H9 (cell line): Measurements from ENCODE around the gene STX2. TPM values are rescaled to one million over a fixed set of nuclear protein-coding genes. Genes with fewer than 3 reads are reported as not detected.

Experiments used
- DNase-seq: peaks from one replicate; pipeline ENCODE4 v3.0.0-alpha.2; 2017
- H2AFZ ChIP-seq: one replicate; pipeline ENCODE4 v1.6.1; 2013; ENCODE audit warnings: mild to moderate bottlenecking, low read length, control low read depth, moderate library complexity
- H2AK5ac ChIP-seq: 2 replicates; pipeline ENCODE4 v1.6.1; 2013; ENCODE audit warnings: low read length, control low read depth, mixed read lengths; ENCODE audit not compliant: insufficient read length
- H2BK120ac ChIP-seq: one replicate; pipeline ENCODE4 v1.6.1; 2013; ENCODE audit warnings: low read depth, mild to moderate bottlenecking, low read length, control low read depth, inconsistent platforms; ENCODE audit not compliant: poor library complexity, severe bottlenecking
- H2BK12ac ChIP-seq: 2 replicates; pipeline ENCODE4 v1.6.1; 2013; ENCODE audit warnings: low read length, control low read depth, mixed read lengths, low read depth; ENCODE audit not compliant: insufficient read length
- H2BK15ac ChIP-seq: 2 replicates; pipeline ENCODE4 v1.6.1; 2013; ENCODE audit warnings: low read depth, low read length, control low read depth
- H2BK20ac ChIP-seq: one replicate; pipeline ENCODE4 v1.6.1; 2013; ENCODE audit warnings: low read depth, mild to moderate bottlenecking, low read length, control low read depth, inconsistent platforms; ENCODE audit not compliant: poor library complexity, severe bottlenecking
- H2BK5ac ChIP-seq: 2 replicates; pipeline ENCODE4 v1.6.1; 2013; ENCODE audit warnings: low read length, control low read depth, mixed read lengths; ENCODE audit not compliant: insufficient read length
- H3K14ac ChIP-seq: 2 replicates; pipeline ENCODE4 v1.6.1; 2013; ENCODE audit warnings: low read length, control low read depth; ENCODE audit not compliant: insufficient read depth
- H3K18ac ChIP-seq: 2 replicates; pipeline ENCODE4 v1.6.1; 2013; ENCODE audit warnings: low read depth, mild to moderate bottlenecking, mixed read lengths, low read length, control low read depth; ENCODE audit not compliant: insufficient read length
- H3K23ac ChIP-seq: 2 replicates; pipeline ENCODE4 v1.6.1; 2013; ENCODE audit warnings: low read length, control low read depth, mixed read lengths, low read depth; ENCODE audit not compliant: insufficient read length
- H3K23me2 ChIP-seq: 2 replicates; pipeline ENCODE4 v1.6.1; 2013; ENCODE audit warnings: low read depth, mild to moderate bottlenecking, mixed read lengths, low read length, control low read depth; ENCODE audit not compliant: insufficient read length, poor library complexity, severe bottlenecking
- H3K27ac ChIP-seq: 2 replicates; pipeline ENCODE4 v1.5.1; 2013; ENCODE audit warnings: low read length, control low read depth, mixed read lengths, low read depth; ENCODE audit not compliant: insufficient read length
- H3K27me3 ChIP-seq: 2 replicates; pipeline ENCODE4 v1.6.1; 2013; ENCODE audit warnings: low read length, control low read depth, inconsistent platforms; ENCODE audit not compliant: insufficient read depth
- H3K4ac ChIP-seq: 2 replicates; pipeline ENCODE4 v1.6.1; 2013; ENCODE audit warnings: low read depth, mild to moderate bottlenecking, control low read depth, inconsistent platforms, low read length, moderate library complexity
- H3K4me1 ChIP-seq: 2 replicates; pipeline ENCODE4 v1.6.1; 2013; ENCODE audit warnings: low read length, control low read depth, inconsistent platforms; ENCODE audit not compliant: insufficient read depth
- H3K4me2 ChIP-seq: 2 replicates; pipeline ENCODE4 v1.6.1; 2013; ENCODE audit warnings: low read length, control low read depth, mixed read lengths; ENCODE audit not compliant: insufficient read length, insufficient read depth
- H3K56ac ChIP-seq: 2 replicates; pipeline ENCODE4 v1.6.1; 2013; ENCODE audit warnings: low read depth, mild to moderate bottlenecking, mixed read lengths, low read length, control low read depth; ENCODE audit not compliant: insufficient read length
- H3K79me1 ChIP-seq: 2 replicates; pipeline ENCODE4 v1.6.1; 2013; ENCODE audit warnings: low read depth, mild to moderate bottlenecking, moderate library complexity, low read length, control low read depth, inconsistent platforms; ENCODE audit not compliant: insufficient read depth, poor library complexity, severe bottlenecking
- H3K79me2 ChIP-seq: 2 replicates; pipeline ENCODE4 v1.6.1; 2013; ENCODE audit warnings: low read length, control low read depth, inconsistent platforms; ENCODE audit not compliant: insufficient read depth
- H3K9ac ChIP-seq: 2 replicates; pipeline ENCODE4 v1.6.1; 2013; ENCODE audit warnings: low read length, control low read depth, mixed read lengths; ENCODE audit not compliant: insufficient read length; ENCODE audit errors: extremely low read depth
- H3K9me3 ChIP-seq: one replicate; pipeline ENCODE4 v1.6.1; 2013; ENCODE audit warnings: low read depth, low read length, inconsistent platforms; ENCODE audit not compliant: control insufficient read depth
- H3T11ph ChIP-seq: one replicate; pipeline ENCODE4 v1.6.1; 2013; ENCODE audit warnings: mild to moderate bottlenecking, low read length, control low read depth, inconsistent platforms
- H4K20me1 ChIP-seq: one replicate; pipeline ENCODE4 v1.6.1; 2013; ENCODE audit not compliant: control insufficient read depth, insufficient read length, insufficient read depth
- H4K5ac ChIP-seq: 2 replicates; pipeline ENCODE4 v1.6.1; 2013; ENCODE audit warnings: low read depth, mild to moderate bottlenecking, mixed read lengths, low read length, control low read depth; ENCODE audit not compliant: insufficient read length
- H4K8ac ChIP-seq: replicated peaks from 2 replicates; pipeline ENCODE4 v1.6.1; 2013; ENCODE audit warnings: low read length, control low read depth, mixed read lengths, low read depth; ENCODE audit not compliant: insufficient read length
- H4K91ac ChIP-seq: 2 replicates; pipeline ENCODE4 v1.6.1; 2013; ENCODE audit warnings: low read depth, mild to moderate bottlenecking, moderate library complexity, mixed read lengths, low read length, control low read depth; ENCODE audit not compliant: insufficient read length
- H3K27ac Mint-ChIP-seq, 3 experiments: 2 replicates in 2 of 3; 3 replicates in 1 of 3; pipeline ENCODE4 v1.8.0; 2020 to 2021; ENCODE audit warnings: mixed read lengths in 3 of 3, mild to moderate bottlenecking in 1 of 3, moderate library complexity in 1 of 3
- H3K27me3 Mint-ChIP-seq: 2 replicates; pipeline ENCODE4 v1.8.0; 2021; ENCODE audit warnings: low read depth, mild to moderate bottlenecking, moderate library complexity, mixed read lengths
- H3K36me3 Mint-ChIP-seq, 3 experiments: 2 replicates in 2 of 3; 3 replicates in 1 of 3; pipeline ENCODE4 v1.8.0; 2020 to 2021; ENCODE audit warnings: low read depth in 3 of 3, mixed read lengths in 3 of 3; ENCODE audit not compliant: insufficient read depth in 1 of 3
- H3K4me1 Mint-ChIP-seq, 2 experiments: 2 replicates each; pipeline ENCODE4 v1.8.0; 2020; ENCODE audit warnings: mixed read lengths in 2 of 2
- H3K4me3 Mint-ChIP-seq, 2 experiments: 2 replicates in 1 of 2; 3 replicates in 1 of 2; pipeline ENCODE4 v1.8.0; 2020 to 2021; ENCODE audit warnings: mild to moderate bottlenecking in 2 of 2, mixed read lengths in 2 of 2, moderate library complexity in 1 of 2
- H3K9me3 Mint-ChIP-seq, 2 experiments: 2 replicates in 1 of 2; 3 replicates in 1 of 2; pipeline ENCODE4 v1.8.0; 2020; ENCODE audit warnings: mild to moderate bottlenecking in 2 of 2, mixed read lengths in 2 of 2, moderate library complexity in 1 of 2
- CTCF ChIP-seq: fragments of 200-600 bp; sonication (generic); conservative IDR thresholded peaks from 3 replicates; pipeline ENCODE4 v1.8.0; 2021; ENCODE audit warnings: antibody characterized with exemption, mild to moderate bottlenecking
- WGBS: extraction: QIAGEN DNeasy Blood & Tissue Kit; methylation state at CpG from one replicate; pipeline ENCODE4 v1.1.7; 2013; ENCODE audit warnings: missing lambda C conversion rate, low lambda C conversion rate, mixed read lengths; ENCODE audit not compliant: insufficient read length; ENCODE audit errors: extremely low coverage; 5-methylcytosine and 5-hydroxymethylcytosine counted together
- total RNA-seq: library from RNA; stranded (reverse); gene quantifications from 2 replicates; pipeline ENCODE4 v1.2.1, GENCODE V29; 2021

The STX2 gene
- total RNA-seq, 1 experiment from 2014 or later, result 19.4 TPM

GRCh38 chr12:130825771-130826150 lies 13.3 kb downstream of the STX2 start:
- Histone ChIP-seq H2AFZ (no peak overlapping the region), H3K14ac (no peak overlapping the region), H3K27ac (no peak overlapping the region), H2BK15ac (no peak overlapping the region), H4K5ac (no peak overlapping the region), H3K9me3 (no peaks in the 10 kb centered on the region), H3T11ph (no peak overlapping the region), H2BK120ac (no peak overlapping the region), H3K23me2 (no peaks in the 10 kb centered on the region), H4K91ac (no peak overlapping the region), H2AK5ac (no peak overlapping the region), H3K23ac (no peak overlapping the region), H3K4ac (no peak overlapping the region), H3K79me2 (peaks cover 2% of the 10 kb centered on the region; the same call in 1 of the 2 replicates), H3K4me1 (peaks cover 6% of the 10 kb centered on the region; the same call in 1 of the 2 replicates), H3K79me1 (no peaks in the 10 kb centered on the region), H4K20me1 (no peaks in the 10 kb centered on the region), H2BK12ac (no peak overlapping the region), H3K56ac (no peak overlapping the region), H2BK5ac (no peak overlapping the region), H4K8ac (no peak overlapping the region), H3K27me3 (no peaks in the 10 kb centered on the region), H3K4me2 (no peak overlapping the region), H3K9ac (no peak overlapping the region), H2BK20ac (no peak overlapping the region), H3K18ac (no peak overlapping the region)
- DNase-seq, result no peak
- Mint-ChIP-seq H3K4me1 (peaks cover 23 to 27% of the 10 kb centered on the region in 2 experiments), H3K9me3 (peaks cover 0 to 5% of the 10 kb centered on the region in 2 experiments; a peak in 1 of 5 replicates), H3K27ac (peak overlapping the region in 2 of 3 experiments; percentile 75 to 89; a peak in 4 of 7 replicates), H3K4me3 (no peak overlapping the region), H3K36me3 (peaks cover 14 to 33% (median 22%) of the 10 kb centered on the region in 3 experiments), H3K27me3 (no peaks in the 10 kb centered on the region)
- no CpG with 5 or more reads among the region's 6 CpGs for WGBS
- no peak for TF ChIP-seq CTCF
